GM19240 (cell line): ENCODE data around the gene ALDH1B1.
"Not testable (repeated sequence)": the region's sequence is repeated elsewhere in the genome, so short reads cannot be mapped to it uniquely, and the experiment has no call there.

Source experiments
- DNase-seq: peaks from one replicate; pipeline ENCODE4 v3.0.0; 2011; ENCODE audit warnings: low spot score; ENCODE audit not compliant: insufficient read length

The ALDH1B1 gene

GRCh38 chr9:38386319-38386895 is 6.1 kb upstream of the ALDH1B1 start:
- DNase-seq: no peak

- no peak for DNase-seq
These were observed 5.4 kb upstream of the ALDH1B1 start for GRCh38 chr9:38387066-38387465.

DNA sequence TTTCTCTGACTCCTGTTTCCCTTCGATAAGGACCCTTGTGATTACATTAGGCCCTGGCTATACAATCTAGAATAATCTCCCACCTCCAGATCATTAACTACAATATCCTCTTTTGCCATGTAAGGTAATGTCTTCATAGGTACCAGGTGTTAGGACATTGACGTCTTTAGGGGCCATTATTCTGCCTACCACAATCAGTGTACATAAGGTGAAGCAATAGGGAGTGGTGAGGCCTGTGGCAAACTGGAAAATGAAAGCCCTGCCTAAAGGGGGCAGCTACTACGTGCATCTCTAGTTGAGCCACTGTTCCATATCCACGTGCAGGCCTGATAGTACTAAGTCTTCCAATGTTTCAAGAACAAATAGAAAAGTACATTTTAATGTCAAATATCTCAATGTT is 4.8 kb upstream of the ALDH1B1 start:
- no peak for DNase-seq

DNA sequence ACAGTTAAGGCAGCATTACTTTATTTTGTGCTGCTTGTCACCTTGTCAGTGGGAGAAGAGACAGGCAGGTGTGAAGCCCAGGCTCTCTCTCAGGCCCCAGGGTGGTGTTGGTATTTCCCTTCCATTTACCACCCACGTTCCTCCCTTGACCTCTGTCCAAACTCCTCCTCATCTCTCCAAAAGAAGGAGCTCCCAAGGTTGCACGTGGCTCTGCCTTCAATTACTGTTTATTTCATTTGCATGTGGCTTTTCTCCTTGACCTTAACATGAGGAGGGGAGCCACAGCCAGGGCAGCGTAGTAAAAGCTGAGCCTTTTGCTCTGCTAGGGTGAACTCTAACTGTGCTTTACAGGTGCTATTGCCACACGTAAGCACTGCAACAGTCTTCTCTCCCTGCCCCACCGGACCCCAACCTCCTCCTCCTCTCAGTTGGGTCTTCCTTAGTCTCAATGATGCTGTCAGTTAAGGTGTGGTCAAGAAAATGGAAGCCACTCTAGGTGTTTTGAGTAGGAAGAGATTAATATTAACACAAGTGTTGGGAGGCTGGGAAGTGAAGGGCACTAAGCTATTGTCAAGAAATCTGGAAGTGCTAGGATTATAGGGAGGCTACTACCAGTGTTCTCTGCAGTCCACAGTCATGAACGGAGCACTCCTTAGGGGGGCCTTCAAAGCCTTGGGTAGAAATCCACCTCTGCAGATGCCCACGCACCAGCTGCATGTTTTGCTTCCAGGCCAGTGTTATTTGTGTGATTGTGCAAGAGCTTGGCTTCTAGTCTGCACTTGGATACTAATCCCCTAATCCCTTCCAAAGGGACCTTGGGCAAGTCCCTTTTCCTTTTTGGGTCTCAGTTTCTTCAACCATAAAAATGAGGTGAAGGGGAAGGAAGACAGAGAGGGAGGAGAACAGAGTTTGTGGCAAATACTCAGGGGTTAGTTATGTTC is 3.9 kb upstream of the ALDH1B1 start:
- no peak for DNase-seq

DNA sequence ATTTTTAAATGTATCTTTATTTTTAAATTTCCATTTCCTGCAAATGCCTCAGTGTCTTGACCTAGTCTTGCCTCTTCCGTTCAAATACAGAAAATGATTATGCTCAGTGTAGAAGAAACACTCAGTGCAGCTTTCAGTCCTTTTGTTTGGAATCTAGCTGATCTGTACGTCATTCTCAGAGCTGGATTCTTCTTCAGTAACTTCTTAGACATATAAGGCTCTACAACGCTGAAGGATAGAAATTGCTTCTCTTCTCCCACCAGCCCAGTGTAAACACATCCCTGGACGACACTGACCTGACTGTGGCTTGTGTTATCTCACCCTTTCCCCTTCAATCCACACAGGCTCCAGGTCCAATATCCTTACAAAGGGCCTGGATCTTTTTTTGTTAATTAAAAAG is 3.2 kb upstream of the ALDH1B1 start:
- no peak for DNase-seq

DNA sequence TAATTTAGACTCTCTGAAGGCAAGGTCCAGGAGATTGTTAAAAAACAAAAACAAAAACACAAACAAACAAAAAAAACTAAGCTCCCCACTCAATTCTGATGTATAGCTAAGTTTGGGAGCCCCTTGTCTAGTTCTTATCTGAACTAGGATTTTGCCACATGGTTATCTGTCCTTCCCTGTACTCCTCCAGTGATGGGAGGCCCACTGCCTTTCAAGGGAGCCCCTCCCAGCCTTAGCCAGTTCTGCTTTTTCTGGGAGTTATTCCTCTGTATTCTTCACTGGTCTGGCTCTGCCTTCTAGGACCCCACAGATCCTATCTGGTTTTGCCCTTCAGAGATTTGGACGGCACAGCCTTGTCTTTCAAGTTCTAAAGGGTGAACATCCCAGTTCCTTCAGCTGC is 2.1 kb upstream of the ALDH1B1 start:
- DNase-seq: no peak

DNA sequence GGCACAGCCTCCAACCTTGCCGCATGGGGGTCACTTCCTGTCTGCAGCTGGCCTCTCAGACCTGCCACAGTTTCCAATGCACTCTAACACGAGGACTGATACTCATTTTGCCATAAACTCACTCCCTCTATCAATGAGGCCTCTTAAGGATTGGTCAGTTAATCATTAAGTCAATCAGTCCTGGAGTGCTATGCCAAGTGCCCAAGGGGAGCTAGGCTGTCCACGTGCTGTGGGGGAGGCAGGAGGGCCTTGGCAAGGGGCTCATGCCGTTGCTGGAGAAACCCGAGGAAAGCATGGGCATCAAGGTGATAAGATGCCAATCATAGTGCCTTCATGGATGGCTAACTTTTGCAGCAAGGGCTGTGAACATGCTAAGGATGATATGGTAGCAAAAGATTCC is 1.7 kb upstream of the ALDH1B1 start:
- no peak for DNase-seq

- no peak for DNase-seq
These were observed 1.0 kb upstream of the ALDH1B1 start for GRCh38 chr9:38391278-38392118.

DNA sequence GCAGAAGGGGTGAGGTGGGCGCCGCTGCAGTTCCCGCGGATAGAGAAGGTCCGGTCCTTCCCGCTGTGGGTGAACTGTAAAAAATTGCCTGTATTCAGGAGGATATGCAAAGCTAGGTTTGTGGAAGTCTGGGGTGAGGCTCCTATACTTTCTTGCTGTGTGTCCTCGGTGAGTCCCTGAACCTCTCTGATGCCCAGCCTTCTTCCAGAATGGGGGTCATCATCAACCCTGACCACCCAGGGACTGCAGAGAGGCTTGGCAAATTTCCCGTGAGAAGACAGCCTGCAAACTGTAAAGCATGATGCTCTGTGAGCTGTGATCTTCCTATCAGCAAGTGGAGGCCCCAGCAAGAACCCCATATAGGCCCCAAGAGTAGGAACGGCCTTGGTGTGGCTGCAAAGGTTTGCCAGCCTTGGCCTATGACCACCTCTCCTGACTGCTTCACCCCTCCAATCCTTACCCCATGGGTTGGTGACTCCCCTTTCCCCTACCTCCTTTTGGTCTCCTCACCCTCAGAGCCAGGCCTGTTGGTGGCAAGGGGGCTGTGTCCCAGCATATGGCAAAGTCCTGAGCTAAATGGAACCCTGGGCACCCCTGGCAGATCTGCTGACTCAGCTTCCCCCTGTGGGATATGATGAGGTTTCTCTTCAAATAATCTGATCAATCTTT is 760 bp downstream of the ALDH1B1 start:
- no peak for DNase-seq

GRCh38 chr9:38394416-38394815 is 1.9 kb downstream of the ALDH1B1 start:
- no peak for DNase-seq

GRCh38 chr9:38395653-38396370 is 3.3 kb downstream of the ALDH1B1 start:
- DNase-seq: no peak

DNA sequence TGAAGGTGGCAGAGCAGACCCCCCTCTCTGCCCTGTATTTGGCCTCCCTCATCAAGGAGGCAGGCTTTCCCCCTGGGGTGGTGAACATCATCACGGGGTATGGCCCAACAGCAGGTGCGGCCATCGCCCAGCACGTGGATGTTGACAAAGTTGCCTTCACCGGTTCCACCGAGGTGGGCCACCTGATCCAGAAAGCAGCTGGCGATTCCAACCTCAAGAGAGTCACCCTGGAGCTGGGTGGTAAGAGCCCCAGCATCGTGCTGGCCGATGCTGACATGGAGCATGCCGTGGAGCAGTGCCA is 3.8 kb downstream of the ALDH1B1 start:
- no peak for DNase-seq

- DNase-seq: not testable (repeated sequence)
These were observed 6.7 kb downstream of the ALDH1B1 start for GRCh38 chr9:38399191-38399590.

- no peak for DNase-seq
These were observed 9.5 kb downstream of the ALDH1B1 start for GRCh38 chr9:38401994-38402393.

DNA sequence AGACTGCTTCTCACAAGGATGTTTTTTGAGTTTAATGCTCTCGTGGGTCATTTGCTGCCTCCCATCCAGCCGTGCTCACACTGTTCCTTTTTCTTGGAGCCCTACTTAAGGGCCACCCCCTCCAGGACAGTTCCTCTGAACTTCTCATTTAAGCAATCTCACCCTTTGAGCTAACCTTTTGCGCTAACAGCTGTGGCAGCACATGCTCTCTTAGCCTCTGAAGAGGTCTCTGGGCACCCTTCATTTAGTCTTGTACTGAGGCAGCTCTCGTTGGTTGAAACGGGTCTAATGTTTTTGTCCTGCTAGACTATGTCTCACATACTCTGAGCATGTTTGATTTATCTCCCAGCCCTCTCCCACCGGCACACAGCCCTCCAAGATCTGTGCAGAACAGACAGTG is 11.8 kb downstream of the ALDH1B1 start:
- DNase-seq: no peak

GRCh38 chr9:38405785-38406184 is 13.3 kb downstream of the ALDH1B1 start:
- DNase-seq: no peak

DNA sequence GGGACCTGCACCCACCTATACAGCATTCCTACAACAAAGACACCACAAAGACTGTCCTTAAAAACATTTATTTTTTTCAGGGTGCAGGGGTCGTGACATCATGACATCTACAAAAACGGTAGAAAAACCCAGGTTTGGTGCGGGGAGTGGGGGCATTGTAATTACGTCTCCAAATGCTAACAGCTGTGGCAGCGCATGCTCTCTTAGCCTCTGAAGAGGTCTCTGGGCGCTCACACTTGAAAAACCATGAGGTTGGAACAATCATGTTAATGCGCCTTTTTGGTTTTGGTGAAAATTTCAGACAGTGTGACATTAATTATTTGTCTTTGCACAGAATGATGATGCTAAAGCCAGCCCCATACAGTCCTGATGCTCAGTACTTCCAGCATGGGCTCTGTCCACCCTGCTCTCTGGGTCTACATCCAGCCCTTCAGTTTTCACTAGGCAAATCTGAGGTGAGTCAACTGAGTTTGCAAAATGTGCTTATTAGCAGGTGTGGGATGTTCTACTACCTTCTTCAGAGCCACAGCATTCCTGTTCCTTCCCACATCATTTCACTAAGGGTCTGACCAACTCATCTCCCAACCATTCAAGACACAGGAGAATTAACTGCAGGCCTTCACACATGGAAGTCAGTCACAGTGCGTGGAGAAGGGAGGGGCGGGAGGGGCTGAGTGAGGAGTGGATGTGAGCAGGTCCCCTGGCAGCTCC is 14.1 kb downstream of the ALDH1B1 start:
- DNase-seq: no peak

DNA sequence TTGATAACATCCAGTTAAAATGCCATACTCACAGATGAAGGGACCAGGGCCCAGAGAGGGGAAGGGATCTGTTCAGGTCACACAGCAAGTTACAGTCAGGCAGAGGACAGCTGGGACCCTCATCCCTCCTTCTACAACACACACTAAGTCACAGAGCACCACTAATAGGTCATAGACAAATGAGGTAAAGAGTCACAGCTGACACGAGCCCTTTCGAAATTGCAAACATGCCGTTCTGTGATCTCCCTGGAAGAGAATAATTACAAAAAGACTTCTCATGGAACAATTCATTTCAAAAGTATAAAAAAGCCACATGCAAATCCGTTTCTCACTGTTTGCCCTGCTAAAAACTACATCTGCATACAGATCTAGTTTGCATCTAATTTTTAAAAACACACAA is 16.2 kb downstream of the ALDH1B1 start:
- DNase-seq: no peak

- DNase-seq: no peak
These were observed 20.2 kb downstream of the ALDH1B1 start for GRCh38 chr9:38412751-38413150.

DNA sequence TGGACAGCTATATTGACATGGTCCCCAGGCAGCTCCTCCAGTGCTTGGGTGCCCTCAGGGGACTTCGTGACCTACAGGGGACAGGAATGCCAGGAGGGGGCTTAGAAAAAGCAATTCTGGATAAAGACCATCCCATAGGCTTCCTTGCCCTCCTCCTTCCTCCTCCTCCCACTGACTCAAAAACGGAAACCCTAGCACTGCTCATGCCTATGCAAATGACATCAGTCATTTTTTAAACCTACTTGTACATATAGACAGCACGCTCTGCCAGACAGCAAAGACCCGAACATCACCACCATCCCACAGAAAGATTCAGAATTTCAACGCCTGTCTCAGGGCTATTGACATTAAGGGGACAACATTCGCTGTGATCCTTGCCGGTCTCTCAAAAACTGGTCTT is 20.8 kb downstream of the ALDH1B1 start:
- no peak for DNase-seq
